Stimulated activated CD4-positive, alpha-beta T cell treated with anti-CD3 and anti-CD28 coated beads, Interleukin-12 subunit alpha, Interleukin-12 subunit beta, amount 100 ng/mL, for 48 hours (primary cell): ENCODE measurements around the gene MEGF10.

Source experiments
- DNase-seq, 3 donors: peaks; one replicate each; pipeline ENCODE4 v3.0.0-alpha.2; 2020; ENCODE audit warnings: low read depth in 2 of 3, low spot score in 1 of 3

MEGF10 gene

GRCh38 chr5:127367029-127367428 lies 76.4 kb downstream of the MEGF10 start:
- DNase-seq, result no peak

DNA sequence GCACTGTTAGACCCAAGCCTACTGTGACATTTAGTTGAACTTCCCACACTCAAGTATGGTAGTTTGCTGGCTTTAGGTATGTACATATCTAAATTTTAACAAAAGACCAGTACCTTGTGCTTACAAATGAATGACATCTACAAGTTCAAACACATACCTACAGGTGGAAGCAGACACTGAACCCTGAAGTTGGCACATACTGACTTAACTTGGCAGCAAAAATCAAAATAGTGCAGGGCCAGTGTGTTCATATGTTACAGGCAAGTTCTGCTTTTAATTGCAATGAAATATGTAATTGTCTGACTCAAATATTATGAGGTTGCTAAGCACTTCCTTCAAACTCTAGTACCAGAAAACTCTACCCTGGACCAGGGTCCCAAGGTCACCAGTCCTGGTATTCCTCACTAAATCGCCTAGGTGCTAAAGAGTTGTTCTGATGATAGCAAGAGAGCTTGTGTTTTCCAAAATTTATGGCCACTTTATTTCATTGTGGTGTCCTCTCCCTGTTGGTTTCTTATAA lies 77.4 kb downstream of the MEGF10 start:
- no peak for DNase-seq

DNA sequence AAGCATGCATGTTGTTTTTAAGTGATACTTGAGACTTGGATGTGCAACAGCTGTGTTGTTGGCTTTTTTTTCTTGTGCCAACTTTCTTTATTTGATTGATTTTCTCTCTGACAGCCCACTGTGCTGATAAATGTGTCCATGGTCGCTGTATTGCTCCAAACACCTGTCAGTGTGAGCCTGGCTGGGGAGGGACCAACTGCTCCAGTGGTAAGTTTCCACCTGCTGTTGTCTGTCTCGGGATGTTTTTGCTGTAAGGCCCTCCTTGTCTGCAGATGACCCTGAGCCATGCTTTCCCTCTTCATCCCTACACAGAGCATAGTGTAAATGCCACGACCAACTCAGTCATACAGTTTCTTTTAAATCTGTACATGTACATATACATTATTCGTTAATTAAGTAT lies 79.2 kb downstream of the MEGF10 start:
- DNase-seq, result no peak

DNA sequence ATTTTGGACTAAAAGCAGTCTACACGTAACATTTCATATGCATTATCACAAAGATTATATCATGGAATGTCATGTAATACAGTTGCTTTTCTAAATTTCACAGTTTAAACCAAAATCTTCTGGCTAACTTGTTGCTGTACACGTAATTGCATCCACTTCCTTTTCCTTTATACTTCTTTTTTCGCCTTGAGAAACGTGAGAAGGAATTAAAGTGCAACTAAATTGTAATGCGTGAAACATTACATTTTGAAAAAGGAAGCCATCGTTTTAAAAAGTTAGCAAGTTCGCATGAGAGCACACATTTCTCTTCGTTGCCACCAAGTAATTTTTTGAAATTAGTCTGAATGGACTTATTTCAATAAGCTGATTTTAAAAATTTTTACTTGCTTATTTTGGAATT lies 80.0 kb downstream of the MEGF10 start:
- no peak for DNase-seq

- no peak for DNase-seq
Observed at GRCh38 chr5:127373858-127374491, 83.4 kb downstream of the MEGF10 start.

- DNase-seq, result no peak
Observed at GRCh38 chr5:127375124-127375523, 84.5 kb downstream of the MEGF10 start.

- DNase-seq, result no peak
Observed at GRCh38 chr5:127375544-127376091, 85.0 kb downstream of the MEGF10 start.

GRCh38 chr5:127377651-127378050 lies 87.1 kb downstream of the MEGF10 start:
- no peak for DNase-seq

GRCh38 chr5:127385936-127386335 lies 95.3 kb downstream of the MEGF10 start:
- DNase-seq, result no peak

GRCh38 chr5:127386557-127386956 lies 96.0 kb downstream of the MEGF10 start:
- DNase-seq, result no peak

DNA sequence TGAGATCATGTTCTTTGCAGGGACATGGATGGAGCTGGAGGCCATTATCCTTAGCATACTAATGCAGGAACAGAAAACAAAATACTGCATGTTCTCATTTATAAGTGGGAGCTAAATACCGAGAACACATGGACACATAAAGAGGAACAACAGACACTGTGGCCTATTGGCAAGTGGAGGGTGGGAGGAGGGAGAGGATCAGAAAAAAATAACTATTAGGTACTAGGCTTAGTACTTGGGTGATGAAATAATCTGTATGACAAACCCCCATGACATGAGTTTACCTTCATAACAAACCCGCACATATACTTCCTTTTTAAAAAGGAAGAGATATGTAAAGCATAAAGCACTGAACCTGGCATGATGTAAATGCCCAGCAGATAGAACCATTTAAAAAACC lies 99.0 kb downstream of the MEGF10 start:
- no peak for DNase-seq

DNA sequence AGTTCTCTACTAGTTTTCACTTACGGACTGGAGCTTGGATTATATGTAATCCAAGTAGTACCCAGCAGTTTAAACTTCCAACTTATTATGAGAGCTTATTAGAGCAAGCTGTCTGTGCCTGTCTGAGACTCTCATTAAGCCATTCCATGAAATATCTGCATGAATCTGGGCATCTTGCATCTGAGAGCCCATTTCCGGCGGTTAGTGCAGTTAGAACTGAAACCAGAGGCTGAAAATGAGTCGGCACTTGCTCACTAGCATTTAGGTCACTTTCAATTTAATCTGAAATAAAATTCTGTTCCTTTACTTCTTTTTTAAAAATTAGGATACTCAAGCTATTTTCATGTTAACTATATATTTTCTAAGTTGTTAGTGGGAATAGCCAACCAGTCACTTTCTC lies 102.2 kb downstream of the MEGF10 start:
- DNase-seq, result no peak

- no peak for DNase-seq
Observed at GRCh38 chr5:127396490-127397155, 106.0 kb downstream of the MEGF10 start.

DNA sequence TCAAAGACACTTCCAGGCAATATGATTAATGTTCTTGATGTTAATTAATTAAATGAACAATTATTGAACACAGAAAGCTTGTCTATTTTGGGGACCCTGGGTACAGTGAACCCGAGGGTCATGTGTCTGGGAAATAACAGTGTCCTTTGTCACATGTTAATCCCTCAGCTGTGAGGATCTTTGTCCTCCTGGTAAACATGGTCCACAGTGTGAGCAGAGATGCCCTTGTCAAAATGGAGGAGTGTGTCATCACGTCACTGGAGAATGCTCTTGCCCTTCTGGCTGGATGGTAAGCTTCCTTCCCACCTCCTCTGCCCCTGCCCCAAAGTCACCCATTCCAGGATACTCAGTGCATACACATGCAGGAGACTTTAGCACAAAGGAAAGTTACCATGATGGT lies 107.9 kb downstream of the MEGF10 start:
- DNase-seq, result no peak

- no peak for DNase-seq
Observed at GRCh38 chr5:127399068-127399467, 108.5 kb downstream of the MEGF10 start.

GRCh38 chr5:127400539-127400938 lies 109.9 kb downstream of the MEGF10 start:
- DNase-seq, result no peak

- no peak for DNase-seq
Observed at GRCh38 chr5:127400946-127401670, 110.5 kb downstream of the MEGF10 start.

DNA sequence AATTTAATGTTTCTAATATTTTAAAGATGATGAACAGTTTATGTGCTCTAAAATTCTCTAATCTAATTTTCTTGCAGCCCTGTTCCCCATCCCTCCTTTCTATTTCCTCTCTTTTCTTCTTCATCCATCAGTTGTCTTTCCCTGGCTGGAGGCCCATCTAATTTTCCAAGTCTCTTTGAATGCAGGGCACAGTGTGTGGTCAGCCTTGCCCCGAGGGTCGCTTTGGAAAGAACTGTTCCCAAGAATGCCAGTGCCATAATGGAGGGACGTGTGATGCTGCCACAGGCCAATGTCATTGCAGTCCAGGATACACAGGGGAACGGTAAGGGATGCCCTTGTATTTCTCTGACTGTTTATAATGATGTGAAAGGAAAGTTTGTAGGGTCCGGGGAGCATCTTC lies 111.8 kb downstream of the MEGF10 start:
- DNase-seq, result no peak

DNA sequence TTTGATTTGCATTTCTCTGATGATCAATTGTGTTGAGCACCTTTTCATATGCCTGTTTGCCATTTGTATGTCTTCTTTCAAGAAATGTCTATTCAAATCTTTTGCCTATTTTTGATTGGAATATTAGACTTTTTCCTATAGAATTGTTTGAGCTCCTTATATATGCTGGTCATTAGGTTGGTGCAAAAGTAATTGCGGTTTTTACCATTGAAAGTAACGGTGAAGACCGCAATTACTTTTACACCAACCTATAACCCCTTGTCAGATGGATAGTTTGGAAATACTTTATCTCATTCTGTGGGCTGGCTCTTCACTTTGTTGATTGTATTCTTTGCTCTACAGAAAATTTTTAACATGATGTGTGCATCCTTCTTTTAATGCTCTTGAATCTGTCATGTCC lies 113.6 kb downstream of the MEGF10 start:
- DNase-seq, result no peak

GRCh38 chr5:127406326-127407121 lies 115.9 kb downstream of the MEGF10 start:
- no peak for DNase-seq

DNA sequence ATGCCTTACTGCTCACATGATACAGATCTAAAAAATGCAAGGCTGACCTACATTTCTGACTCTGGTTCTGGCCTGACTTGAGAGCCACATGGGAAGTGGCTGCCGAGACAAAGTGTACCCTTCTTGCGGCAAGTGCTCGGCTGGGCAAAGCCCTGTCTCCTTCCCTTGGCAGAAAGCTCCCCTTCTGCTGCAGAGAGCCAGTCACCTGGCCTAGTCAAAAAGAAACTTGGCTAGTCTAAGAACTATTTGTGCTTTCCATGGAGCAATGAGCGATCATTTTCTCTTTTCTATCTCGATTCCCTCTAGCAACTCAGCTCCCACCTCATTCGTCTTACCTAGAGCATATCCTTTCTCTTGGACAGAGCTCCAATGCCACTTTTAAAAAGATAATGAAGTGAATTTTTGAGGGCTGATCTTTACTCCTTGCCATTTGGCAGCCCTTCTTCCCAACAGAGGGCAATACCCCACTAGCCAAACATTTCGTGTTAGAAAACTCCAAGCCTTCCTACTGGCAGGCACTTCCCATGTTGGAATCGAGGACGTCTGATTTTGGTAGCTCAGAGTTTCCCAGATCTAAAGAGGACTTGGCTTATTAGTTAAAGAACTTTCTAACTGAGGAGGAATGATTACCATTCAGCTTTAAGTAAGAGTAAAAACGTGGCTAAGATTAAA lies 118.8 kb downstream of the MEGF10 start:
- no peak for DNase-seq
